Middle frontal gyrus (tissue), 1 donor: ENCODE results near the gene BLOC1S3.
"Not testable (repeated sequence)": the region's sequence is repeated elsewhere in the genome, so short reads cannot be mapped to it uniquely, and the experiment has no call there.

Experiments
- DNase-seq: peaks from one replicate; pipeline ENCODE4 v3.0.0-alpha.2; 2015; ENCODE audit warnings: low spot score; ENCODE audit errors: extremely low spot score

Gene BLOC1S3

GRCh38 chr19:45222724-45223123 is 44.1 kb downstream of the BLOC1S3 start:
- no peak for DNase-seq

DNA sequence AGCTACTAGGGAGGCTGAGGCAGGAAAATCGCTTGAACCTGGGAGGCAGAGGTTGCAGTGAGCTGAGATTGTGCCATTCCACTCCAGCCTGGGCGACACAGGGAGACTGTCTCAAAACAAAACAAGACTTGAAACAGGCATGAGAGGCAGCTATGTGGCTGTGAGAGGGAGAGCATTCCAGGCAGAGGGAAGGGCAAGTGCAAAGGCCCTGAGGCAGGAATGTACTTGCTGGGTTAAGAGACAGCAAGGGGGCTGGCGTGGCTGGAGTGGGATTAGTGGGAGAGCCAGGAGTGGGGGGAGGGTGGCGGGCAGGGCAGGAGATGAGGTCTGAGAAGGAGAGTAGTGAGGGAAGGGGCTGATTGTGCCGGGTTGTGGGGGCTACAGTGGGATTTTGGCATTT is 45.3 kb downstream of the BLOC1S3 start:
- no peak for DNase-seq

DNA sequence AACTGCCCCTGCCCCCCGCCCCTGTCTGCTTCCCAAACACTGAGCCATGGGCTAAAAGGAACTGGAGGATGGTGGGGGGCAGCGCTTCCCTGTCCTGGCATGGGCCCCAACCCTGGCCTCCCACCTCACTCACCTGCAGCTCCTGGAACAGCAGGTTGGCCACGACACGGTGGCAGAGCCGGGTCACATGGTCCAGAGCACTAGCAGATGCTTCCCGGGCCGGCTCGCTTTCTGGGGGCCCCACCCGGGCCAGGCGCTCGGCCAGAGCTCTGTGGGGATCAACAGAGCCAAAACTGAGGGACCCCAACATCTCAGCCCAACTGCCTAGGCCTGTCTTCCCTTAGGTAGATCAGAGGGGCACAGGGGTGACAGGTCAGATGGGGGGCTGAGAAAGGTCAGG is 46.1 kb downstream of the BLOC1S3 start:
- no peak for DNase-seq

DNA sequence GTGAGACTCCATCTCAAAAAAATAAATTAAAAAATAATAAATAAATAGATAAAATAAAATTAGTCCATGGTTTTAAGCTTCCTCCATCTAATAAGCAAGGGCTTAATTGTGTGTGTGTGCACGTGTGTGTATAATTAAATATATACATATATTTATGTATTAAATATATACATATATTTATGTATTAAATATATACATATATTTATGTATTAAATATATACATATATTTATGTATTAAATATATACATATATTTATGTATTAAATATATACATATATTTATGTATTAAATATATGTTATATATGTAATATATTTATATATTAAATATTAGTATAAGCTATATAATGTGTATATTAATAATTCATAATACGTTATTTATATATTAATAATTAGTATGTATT is 50.5 kb downstream of the BLOC1S3 start:
- DNase-seq: not testable (repeated sequence)
